WTC11 (cell line): Measurements from ENCODE around the gene B4GAT1.

Experiments
- CTCF ChIP-seq: fragments of 200-600 bp; IDR thresholded peaks from 2 replicates; pipeline ENCODE4 v1.8.0; 2022; ENCODE audit warnings: antibody characterized with exemption
- E2F1 ChIP-seq: sonication (generic); formaldehyde crosslinking; IDR thresholded peaks from 2 replicates; pipeline ENCODE4 v1.8.0; 2022; ENCODE audit warnings: mild to moderate bottlenecking, missing genetic modification reagents
- ERG ChIP-seq: fragments of 250-450 bp; sonication (Bioruptor Pico); IDR thresholded peaks from 2 replicates; pipeline ENCODE4 v1.8.0; 2021; ENCODE audit warnings: mild to moderate bottlenecking
- ESRRA ChIP-seq: sonication (generic); formaldehyde crosslinking; IDR thresholded peaks from 2 replicates; pipeline ENCODE4 v1.8.1; 2022; ENCODE audit warnings: mild to moderate bottlenecking, missing genetic modification reagents, borderline replicate concordance
- FOXK1 ChIP-seq: sonication (generic); formaldehyde crosslinking; IDR thresholded peaks from 2 replicates; pipeline ENCODE4 v1.8.0; 2022; ENCODE audit warnings: mild to moderate bottlenecking, moderate library complexity, missing genetic modification reagents
- NFATC4 ChIP-seq: fragments of 250-450 bp; sonication (Bioruptor Pico); IDR thresholded peaks from 2 replicates; pipeline ENCODE4 v1.9.0; 2021; ENCODE audit warnings: mild to moderate bottlenecking
- NFYB ChIP-seq: sonication (generic); formaldehyde crosslinking; conservative IDR thresholded peaks from 2 replicates; pipeline ENCODE4 v1.8.0; 2022; ENCODE audit warnings: low read depth, missing genetic modification reagents
- RELA ChIP-seq: sonication (generic); formaldehyde crosslinking; IDR thresholded peaks from 2 replicates; pipeline ENCODE4 v1.8.1; 2022; ENCODE audit warnings: missing genetic modification reagents, mild to moderate bottlenecking, borderline replicate concordance
- SMAD3 ChIP-seq: sonication (generic); formaldehyde crosslinking; IDR thresholded peaks from 2 replicates; pipeline ENCODE4 v1.8.0; 2022; ENCODE audit warnings: missing genetic modification reagents, mild to moderate bottlenecking, borderline replicate concordance
- ZNF121 ChIP-seq: sonication (generic); formaldehyde crosslinking; IDR thresholded peaks from 2 replicates; pipeline ENCODE4 v1.8.0; 2023; ENCODE audit warnings: missing genetic modification reagents
- TF ChIP-seq, protein P1 (sequence below): sonication (generic); formaldehyde crosslinking; IDR thresholded peaks from 2 replicates; pipeline ENCODE4 v1.8.0; 2022; ENCODE audit warnings: mild to moderate bottlenecking, missing genetic modification reagents
- TF ChIP-seq, protein P2 (sequence below): sonication (generic); formaldehyde crosslinking; IDR thresholded peaks from 2 replicates; pipeline ENCODE4 v1.8.0; 2022; ENCODE audit warnings: mild to moderate bottlenecking, missing genetic modification reagents
- TF ChIP-seq, protein P3 (sequence below): sonication (generic); formaldehyde crosslinking; conservative IDR thresholded peaks from 2 replicates; pipeline ENCODE4 v1.8.1; 2022; ENCODE audit warnings: mild to moderate bottlenecking, missing genetic modification reagents

DNA sequence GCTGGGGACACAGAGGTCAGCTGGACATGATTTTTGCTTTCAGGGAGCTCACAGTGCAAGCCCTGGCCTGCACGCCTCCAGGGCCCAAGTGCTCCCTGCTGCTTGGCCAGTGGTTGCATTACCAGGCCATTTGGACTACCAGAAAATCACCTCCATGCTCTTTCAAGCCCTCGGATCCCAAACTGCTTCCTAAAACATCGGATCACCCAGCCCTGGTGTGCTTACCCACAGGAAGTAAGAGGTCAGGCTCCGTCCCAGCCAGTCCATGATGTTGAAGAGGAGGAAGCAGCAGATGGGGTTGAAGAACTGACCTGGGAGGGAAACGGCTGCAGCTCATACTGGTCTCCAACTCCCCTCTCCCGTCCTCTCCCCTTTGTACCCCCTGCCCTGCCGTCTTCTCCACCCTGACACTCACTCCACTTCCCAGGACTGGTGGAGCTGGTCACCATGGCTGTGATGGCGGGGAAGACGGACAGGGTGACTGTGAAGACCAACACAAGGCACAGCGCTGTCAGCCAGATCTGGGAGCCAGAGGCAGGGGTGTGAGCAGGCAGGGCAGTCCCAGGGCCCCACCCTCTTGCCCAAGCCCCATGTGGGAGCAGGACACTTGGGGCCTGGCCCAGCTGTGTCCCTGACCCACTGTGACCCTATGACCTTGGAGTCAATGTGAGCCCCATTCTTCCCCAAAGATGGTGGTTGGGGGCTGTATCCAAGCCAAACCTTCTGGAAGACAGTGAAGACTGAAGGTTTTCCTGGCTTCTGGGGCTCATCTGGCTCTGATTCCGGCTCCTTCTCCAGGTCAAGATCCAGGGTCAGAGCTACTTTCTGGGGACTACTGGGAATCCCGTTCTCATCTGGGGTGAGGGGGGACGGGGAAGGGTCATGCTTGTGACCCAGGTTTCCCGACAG, 18.5 kb upstream of the B4GAT1 start:
- TF ChIP-seq NFYB (CRISPR knock-in tag), result no peak
- TF ChIP-seq, protein P1, sequence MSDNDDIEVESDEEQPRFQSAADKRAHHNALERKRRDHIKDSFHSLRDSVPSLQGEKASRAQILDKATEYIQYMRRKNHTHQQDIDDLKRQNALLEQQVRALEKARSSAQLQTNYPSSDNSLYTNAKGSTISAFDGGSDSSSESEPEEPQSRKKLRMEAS (CRISPR knock-in tag), result no peak
- no peak for TF ChIP-seq NFATC4
- TF ChIP-seq CTCF, result no peak
- no peak for TF ChIP-seq SMAD3
- TF ChIP-seq E2F1 (CRISPR knock-in tag), result no peak
- TF ChIP-seq ESRRA, result no peak
- no peak for TF ChIP-seq ZNF121 (CRISPR knock-in tag)
- no peak for TF ChIP-seq FOXK1 (CRISPR knock-in tag)
- TF ChIP-seq, protein P2, sequence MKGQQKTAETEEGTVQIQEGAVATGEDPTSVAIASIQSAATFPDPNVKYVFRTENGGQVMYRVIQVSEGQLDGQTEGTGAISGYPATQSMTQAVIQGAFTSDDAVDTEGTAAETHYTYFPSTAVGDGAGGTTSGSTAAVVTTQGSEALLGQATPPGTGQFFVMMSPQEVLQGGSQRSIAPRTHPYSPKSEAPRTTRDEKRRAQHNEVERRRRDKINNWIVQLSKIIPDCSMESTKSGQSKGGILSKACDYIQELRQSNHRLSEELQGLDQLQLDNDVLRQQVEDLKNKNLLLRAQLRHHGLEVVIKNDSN (CRISPR knock-in tag), result no peak
- TF ChIP-seq, protein P3, sequence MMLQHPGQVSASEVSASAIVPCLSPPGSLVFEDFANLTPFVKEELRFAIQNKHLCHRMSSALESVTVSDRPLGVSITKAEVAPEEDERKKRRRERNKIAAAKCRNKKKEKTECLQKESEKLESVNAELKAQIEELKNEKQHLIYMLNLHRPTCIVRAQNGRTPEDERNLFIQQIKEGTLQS (CRISPR knock-in tag), result no peak
- no peak for TF ChIP-seq ERG (CRISPR knock-in tag)
- TF ChIP-seq RELA (CRISPR knock-in tag), result no peak
